ENCODE results near the gene CANT1. TPM values are rescaled to one million over a fixed set of nuclear protein-coding genes. Genes with fewer than 3 reads are reported as not detected.
A peak's percentile ranks its signal among the peaks of the same experiment; 100 is the strongest.
"Not testable (repeated sequence)": the region's sequence is repeated elsewhere in the genome, so short reads cannot be mapped to it uniquely, and the experiment has no call there.

The CANT1 gene
- total RNA-seq, 1 experiment from 2014 or later = 62.5 TPM

DNA sequence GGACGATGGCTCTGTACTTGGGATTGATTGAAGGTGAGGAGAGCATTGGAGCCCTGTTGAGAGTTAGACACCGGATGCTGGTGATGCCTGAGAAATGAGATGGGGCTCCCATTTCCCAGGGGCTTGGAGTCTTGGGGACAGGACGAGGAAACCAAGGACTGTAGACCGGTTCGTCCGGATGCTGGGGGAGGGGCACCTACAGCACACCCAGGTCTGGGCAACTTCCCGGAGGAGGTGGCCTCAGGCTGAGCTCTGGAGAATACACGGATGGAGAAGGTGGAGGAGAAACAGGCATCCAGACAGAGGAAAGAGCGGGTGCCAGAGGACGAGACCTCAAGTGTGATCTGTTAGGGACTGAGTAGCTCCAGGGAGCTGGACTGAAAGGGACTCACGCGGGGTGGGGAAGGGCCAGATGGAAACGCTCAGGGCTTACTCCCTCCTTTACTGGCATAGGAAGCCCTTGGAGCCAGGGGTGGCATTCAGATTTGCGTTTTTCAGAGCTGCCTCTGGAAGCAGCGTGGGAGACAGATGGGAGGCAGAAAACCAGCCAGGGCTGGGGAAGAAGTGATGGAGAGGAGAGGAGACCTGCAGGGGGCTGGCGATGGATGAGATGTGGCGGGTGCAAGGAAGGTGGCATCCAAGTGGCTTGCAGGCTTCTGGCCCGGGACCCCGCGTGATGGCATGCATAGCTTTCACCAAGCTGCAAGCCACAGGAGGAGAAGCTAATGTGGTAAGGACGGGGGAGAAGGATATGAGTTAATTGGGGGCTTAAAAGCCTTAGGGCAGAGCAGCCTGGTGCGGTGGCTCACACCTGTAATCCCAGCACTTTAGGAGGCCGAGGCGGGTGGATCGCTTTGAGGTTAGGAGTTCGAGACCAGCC is 22.7 kb upstream of the CANT1 start:
- no TSS peak for BruUV-seq (replicated peaks)
- no peak overlapping the region for H3K4me3 Mint-ChIP-seq (ENCODE audit: unreplicated experiment)
- no peaks in the 10 kb centered on the region for H3K27me3 Mint-ChIP-seq (ENCODE audit: insufficient read depth, unreplicated experiment)
- CTCF ChIA-PET = interaction anchor here (0.6 to 6.1 kb wide), 4 partner anchors 10 to 360 kb away, joined by 3 to 29 read pairs (median 6); no protein-coding TSS in a partner anchor
- intact Hi-C loops (cut with micrococcal nuclease) = no loop called here
- peak overlapping the region; percentile 8 for H3K27ac Mint-ChIP-seq (ENCODE audit: low read depth, unreplicated experiment)
- POLR2A ChIA-PET = interaction anchor here (0.6 to 1.3 kb wide), 2 partner anchors 9 to 12 kb away, joined by 3 to 4 read pairs; no protein-coding TSS in a partner anchor
- H3K9me3 Mint-ChIP-seq (ENCODE audit: unreplicated experiment) = no peaks in the 10 kb centered on the region
- no peak for DNase-seq (ENCODE audit: unreplicated experiment)
- peaks cover 5% of the 10 kb centered on the region for H3K36me3 Mint-ChIP-seq (ENCODE audit: insufficient read depth, unreplicated experiment)
- TF ChIP-seq, protein P1, sequence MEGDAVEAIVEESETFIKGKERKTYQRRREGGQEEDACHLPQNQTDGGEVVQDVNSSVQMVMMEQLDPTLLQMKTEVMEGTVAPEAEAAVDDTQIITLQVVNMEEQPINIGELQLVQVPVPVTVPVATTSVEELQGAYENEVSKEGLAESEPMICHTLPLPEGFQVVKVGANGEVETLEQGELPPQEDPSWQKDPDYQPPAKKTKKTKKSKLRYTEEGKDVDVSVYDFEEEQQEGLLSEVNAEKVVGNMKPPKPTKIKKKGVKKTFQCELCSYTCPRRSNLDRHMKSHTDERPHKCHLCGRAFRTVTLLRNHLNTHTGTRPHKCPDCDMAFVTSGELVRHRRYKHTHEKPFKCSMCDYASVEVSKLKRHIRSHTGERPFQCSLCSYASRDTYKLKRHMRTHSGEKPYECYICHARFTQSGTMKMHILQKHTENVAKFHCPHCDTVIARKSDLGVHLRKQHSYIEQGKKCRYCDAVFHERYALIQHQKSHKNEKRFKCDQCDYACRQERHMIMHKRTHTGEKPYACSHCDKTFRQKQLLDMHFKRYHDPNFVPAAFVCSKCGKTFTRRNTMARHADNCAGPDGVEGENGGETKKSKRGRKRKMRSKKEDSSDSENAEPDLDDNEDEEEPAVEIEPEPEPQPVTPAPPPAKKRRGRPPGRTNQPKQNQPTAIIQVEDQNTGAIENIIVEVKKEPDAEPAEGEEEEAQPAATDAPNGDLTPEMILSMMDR (IDR thresholded peaks at IDR 0.05; ENCODE audit: unreplicated experiment) = no peak
- H3K4me1 Mint-ChIP-seq (ENCODE audit: insufficient read depth, unreplicated experiment) = peaks cover 47% of the 10 kb centered on the region

DNA sequence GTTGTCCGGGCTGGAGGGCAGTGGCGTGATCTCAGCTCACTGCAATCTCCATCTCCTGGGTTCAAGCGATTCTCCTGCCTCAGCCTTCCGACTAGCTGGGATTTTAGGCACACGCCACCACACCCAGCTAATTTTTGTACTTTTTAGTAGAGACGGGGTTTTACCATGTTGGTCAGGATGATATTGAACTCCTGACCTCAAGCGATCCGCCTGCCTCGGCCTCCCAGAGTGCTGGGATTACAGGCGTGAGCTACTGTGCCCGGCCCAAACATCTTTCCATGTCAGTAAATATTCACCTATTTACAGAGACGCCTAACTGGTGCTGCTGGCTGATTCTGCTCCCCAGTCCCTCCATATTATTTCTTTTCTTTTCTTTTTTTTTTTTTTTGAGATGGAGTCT is 21.1 kb upstream of the CANT1 start:
- POLR2A ChIA-PET; BruUV-seq (replicated peaks); CTCF ChIA-PET; DNase-seq (ENCODE audit: unreplicated experiment); H3K9me3 Mint-ChIP-seq (ENCODE audit: unreplicated experiment); H3K4me3 Mint-ChIP-seq (ENCODE audit: unreplicated experiment); intact Hi-C loops (cut with micrococcal nuclease); H3K27ac Mint-ChIP-seq (ENCODE audit: low read depth, unreplicated experiment); H3K27me3 Mint-ChIP-seq (ENCODE audit: insufficient read depth, unreplicated experiment): not testable (repeated sequence)
- peaks cover 12% of the 10 kb centered on the region for H3K36me3 Mint-ChIP-seq (ENCODE audit: insufficient read depth, unreplicated experiment)
- H3K4me1 Mint-ChIP-seq (ENCODE audit: insufficient read depth, unreplicated experiment) = peaks cover 52% of the 10 kb centered on the region

DNA sequence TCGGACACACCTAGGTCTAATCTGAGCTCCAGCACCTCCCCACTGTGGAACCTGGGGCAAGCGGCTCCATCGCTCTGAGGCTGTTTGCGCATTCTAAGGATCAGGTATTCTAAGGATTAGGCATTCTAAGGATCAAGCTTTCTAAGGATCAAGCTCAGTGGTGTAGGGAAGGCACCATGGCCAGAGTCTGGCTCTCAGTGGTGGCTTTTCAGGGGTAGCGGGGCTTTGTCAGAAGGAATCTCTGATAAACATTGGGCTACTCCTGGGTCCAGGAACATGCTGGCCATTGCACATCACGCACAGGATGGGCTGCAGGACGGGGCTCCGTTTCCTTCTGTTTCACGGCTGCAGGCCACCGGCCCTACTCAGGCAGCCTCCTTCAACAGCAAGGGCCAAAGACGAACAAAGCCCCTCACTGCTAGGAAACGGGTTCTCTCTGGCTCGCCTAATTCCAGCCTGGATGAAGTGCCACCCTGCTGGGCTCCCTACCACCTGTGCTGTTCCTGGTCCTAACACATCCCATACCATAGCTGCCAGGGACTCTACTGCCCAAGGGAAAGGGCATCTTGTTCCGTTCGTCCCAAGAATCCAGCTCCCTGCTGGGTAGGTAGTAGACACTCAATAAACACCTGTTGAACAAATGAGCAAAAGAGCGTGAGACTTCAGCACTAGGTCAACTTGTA is 19.9 kb upstream of the CANT1 start:
- BruUV-seq (replicated peaks) = no TSS peak
- Mint-ChIP-seq H3K4me1 (ENCODE audit: insufficient read depth, unreplicated experiment) (peaks cover 55% of the 10 kb centered on the region), H3K4me3 (ENCODE audit: unreplicated experiment) (no peak overlapping the region), H3K27me3 (ENCODE audit: insufficient read depth, unreplicated experiment) (no peaks in the 10 kb centered on the region), H3K27ac (ENCODE audit: low read depth, unreplicated experiment) (no peak overlapping the region), H3K36me3 (ENCODE audit: insufficient read depth, unreplicated experiment) (peaks cover 12% of the 10 kb centered on the region), H3K9me3 (ENCODE audit: unreplicated experiment) (no peaks in the 10 kb centered on the region)
- CTCF ChIA-PET = interaction anchor here (0.6 to 2.9 kb wide), 6 partner anchors 9 to 108 kb away, joined by 3 to 12 read pairs (median 4); no protein-coding TSS in a partner anchor
- TF ChIP-seq, protein P1 (IDR thresholded peaks at IDR 0.05; ENCODE audit: unreplicated experiment) = no peak
- intact Hi-C loops (cut with micrococcal nuclease) = no loop called here
- POLR2A ChIA-PET = interaction anchor here (0.7 kb wide), 1 partner anchor 20 kb away, joined by 3 read pairs; the partner anchor contains the start of gene CANT1
- DNase-seq (ENCODE audit: unreplicated experiment) = no peak

- intact Hi-C loops (cut with micrococcal nuclease) = loop anchor here (1.0 kb wide), 1 partner anchor 10 kb away; no protein-coding TSS in a partner anchor
- BruUV-seq (replicated peaks) = no TSS peak
- CTCF ChIA-PET = interaction anchor here (0.9 to 2.9 kb wide), 7 partner anchors 8 to 372 kb away, joined by 3 to 12 read pairs (median 4); no protein-coding TSS in a partner anchor
Observed at GRCh38 chr17:79028496-79029326, 19.1 kb upstream of the CANT1 start.

More at GRCh38 chr17:79028496-79029326, 19.1 kb upstream of the CANT1 start:
- TF ChIP-seq, protein P1 (IDR thresholded peaks at IDR 0.05; ENCODE audit: unreplicated experiment) = no peak
- Mint-ChIP-seq H3K9me3 (ENCODE audit: unreplicated experiment) (no peaks in the 10 kb centered on the region), H3K4me3 (ENCODE audit: unreplicated experiment) (no peak overlapping the region), H3K27me3 (ENCODE audit: insufficient read depth, unreplicated experiment) (no peaks in the 10 kb centered on the region), H3K36me3 (ENCODE audit: insufficient read depth, unreplicated experiment) (peaks cover 12% of the 10 kb centered on the region), H3K27ac (ENCODE audit: low read depth, unreplicated experiment) (peak overlapping the region; percentile 95), H3K4me1 (ENCODE audit: insufficient read depth, unreplicated experiment) (peaks cover 56% of the 10 kb centered on the region)
- DNase-seq (ENCODE audit: unreplicated experiment) = peak; percentile 57
- POLR2A ChIA-PET = interaction anchor here (0.6 to 3.8 kb wide), 4 partner anchors 8 to 881 kb away, joined by 3 to 41 read pairs (median 4); partner anchors contain the start of gene CANT1

Data from MCF 10A (cell line).